GM21423 (cell line): ENCODE results near the gene TSSK6.

Experiments
- ATAC-seq: cut with Tn5 transposase; IDR thresholded peaks from one replicate; pipeline ENCODE4 v1.9.1; 2021; ENCODE audit warnings: mild to moderate bottlenecking, moderate library complexity; ENCODE audit not compliant: unreplicated experiment

Gene TSSK6

DNA sequence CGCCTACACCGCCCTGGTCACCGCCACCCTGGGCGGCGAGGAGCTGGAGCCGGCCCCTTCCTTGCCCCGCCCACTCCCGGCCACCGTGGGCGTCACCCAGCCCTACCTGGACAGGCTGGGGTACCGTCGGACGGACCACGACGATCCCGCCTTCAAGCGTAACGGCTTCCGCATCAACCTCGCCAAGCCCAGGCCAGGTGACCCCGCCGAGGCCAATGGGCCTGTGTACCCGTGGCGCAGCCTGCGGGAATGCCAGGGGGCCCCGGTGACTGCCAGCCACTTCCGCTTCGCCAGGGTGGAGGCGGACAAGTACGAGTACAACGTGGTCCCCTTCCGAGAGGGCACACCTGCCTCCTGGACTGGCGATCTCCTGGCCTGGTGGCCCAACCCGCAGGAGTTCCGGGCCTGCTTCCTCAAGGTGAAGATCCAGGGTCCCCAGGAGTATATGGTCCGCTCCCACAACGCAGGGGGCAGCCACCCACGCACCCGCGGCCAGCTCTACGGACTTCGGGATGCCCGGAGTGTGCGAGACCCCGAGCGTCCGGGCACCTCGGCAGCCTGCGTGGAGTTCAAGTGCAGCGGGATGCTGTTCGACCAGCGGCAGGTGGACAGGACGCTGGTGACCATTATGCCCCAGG is 29.7 kb upstream of the TSSK6 start:
- no peak for ATAC-seq

DNA sequence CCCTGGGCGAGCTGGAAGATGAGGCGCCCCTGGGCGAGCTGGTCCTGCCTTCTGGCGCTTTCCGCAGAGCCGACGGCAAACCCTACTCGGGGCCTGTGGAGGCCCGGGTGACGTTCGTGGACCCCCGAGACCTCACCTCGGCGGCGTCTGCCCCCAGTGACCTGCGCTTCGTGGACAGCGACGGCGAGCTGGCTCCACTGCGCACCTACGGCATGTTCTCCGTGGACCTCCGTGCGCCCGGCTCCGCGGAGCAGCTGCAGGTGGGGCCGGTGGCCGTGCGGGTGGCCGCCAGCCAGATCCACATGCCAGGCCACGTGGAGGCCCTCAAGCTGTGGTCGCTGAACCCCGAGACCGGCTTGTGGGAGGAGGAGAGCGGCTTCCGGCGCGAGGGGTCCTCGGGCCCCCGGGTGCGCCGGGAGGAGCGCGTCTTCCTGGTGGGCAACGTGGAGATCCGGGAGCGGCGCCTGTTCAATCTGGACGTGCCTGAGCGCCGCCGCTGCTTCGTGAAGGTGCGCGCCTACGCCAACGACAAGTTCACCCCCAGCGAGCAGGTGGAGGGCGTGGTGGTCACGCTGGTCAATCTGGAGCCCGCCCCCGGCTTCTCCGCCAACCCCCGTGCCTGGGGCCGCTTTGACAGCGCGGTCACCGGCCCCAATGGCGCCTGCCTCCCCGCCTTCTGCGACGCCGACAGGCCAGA is 29.1 kb upstream of the TSSK6 start:
- ATAC-seq = no peak

DNA sequence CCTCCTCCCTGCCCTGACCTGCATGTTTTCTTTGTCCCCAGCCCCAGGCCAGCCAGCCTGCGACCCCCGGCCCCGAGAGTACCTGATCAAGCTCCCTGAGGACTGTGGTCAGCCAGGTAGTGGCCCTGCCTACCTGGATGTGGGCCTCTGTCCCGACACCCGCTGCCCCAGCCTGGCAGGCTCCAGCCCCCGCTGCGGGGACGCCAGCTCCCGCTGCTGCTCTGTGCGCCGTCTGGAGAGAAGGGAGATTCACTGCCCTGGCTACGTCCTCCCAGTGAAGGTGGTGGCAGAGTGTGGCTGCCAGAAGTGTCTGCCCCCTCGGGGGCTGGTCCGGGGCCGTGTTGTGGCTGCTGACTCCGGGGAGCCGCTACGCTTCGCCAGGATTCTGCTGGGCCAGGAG is 28.3 kb upstream of the TSSK6 start:
- ATAC-seq = no peak

DNA sequence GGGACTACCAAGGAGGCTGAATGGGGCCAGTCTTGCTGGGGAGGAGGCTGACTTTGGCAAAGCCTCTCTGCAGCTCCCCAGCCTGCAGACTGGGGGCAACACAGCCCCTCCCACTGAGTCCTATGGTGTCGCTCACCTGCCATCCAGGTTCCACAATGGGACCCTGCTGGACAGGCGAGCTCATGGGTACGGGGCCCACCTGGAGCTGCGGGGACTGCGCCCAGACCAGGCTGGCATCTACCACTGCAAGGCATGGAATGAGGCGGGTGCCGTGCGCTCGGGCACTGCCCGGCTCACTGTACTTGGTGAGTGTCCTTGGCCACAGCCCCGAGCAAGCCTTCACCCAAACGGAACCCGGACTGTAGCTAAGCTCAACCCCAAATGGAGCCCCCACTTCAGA is 27.8 kb upstream of the TSSK6 start:
- ATAC-seq = no peak

DNA sequence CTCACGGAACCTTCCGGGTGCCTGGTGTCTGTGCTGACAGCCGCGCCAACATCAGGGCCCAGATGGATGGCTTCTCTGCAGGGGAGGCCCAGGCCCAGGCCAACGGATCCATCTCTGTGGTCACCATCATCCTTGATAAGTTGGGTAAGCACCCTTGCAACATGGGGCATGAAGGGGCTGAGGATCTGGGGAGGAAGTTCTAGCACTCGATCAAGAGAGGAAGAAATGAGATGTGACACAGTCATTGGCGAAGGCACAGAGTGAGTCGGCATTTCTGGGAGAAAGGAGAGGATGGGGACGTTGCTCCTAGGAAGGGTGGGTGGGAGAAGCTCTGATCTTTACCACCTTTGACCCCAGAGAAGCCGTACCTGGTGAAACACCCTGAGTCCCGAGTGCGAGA is 27.2 kb upstream of the TSSK6 start:
- ATAC-seq = no peak

DNA sequence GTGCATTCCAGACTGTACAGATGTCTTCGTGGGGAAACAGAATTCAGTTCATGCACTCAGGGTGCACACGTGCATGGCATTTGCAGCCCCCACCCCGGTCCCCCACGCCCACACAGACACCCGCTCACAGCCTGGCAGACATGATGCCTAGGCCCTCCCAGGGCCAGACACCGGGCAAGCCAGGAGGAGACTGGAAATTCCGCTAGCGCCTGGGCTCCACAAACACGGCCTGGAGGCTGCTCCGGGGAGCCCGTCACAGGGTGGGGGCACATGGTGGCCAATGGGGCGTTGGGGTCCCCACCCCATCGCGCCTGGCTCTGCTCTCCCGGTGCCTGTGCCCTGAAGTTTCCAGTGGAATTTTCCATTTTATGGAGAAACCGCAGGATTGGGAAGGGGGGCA is 26.3 kb upstream of the TSSK6 start:
- ATAC-seq = no peak

DNA sequence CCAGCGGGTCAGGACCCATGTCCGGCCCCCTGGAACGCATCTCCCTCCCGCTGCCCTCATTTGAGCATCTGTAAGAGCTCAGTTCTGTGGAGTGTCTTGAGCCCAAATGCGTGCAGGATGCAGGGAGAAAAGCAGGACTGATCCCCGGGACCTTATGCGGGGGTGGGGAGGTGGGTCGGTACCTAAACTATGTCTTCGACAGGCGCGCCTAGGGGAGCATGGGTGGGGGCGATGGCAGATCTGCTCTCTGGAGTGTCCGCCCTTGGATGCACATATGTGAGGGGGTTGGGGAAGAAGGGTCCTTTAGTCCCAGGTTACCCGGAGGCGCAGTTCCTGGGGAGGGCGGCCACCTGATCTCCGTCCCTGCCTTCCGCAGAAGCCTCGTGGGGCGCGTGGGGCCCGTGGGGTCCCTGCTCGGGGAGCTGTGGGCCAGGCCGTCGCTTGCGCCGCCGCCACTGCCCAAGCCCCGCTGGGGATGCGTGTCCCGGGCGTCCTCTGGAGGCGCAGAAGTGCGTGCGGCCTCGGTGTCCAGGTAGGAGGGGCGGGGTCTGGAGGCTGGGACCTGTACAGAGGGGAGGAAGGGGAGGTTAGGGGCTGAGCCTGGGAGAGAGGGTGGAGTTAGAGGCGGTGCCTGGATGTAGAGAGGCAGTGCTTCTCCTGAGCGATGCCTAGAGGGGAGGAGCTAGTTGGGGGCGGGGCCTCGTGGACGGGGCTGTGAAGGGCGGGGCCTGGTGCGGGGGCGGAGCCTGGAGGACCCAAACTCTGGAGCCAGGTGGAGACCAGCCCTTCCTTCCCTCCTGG is 25.6 kb upstream of the TSSK6 start:
- ATAC-seq = no peak

DNA sequence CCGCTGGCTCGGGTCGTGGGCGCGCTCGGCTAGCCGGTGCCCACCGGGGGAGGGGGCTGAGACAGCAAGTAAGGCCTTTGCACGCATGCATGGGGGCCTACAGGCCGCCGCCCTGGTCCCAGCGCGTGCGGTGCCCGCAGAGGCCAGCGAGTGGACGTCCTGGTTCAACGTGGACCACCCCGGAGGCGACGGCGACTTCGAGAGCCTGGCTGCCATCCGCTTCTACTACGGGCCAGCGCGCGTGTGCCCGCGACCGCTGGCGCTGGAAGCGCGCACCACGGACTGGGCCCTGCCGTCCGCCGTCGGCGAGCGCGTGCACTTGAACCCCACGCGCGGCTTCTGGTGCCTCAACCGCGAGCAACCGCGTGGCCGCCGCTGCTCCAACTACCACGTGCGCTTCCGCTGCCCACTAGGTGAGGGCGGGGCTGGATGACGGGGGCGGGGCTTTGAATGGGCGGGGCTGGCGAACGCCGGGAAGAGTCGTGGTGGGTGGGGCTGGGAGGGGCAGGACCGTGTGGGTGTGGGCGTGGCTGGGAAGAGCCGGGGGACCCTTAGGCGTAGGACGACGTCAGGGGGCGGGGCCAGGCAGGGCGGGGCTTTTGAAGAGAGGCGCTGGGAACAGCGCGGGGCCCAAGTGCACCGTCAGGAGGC is 24.8 kb upstream of the TSSK6 start:
- ATAC-seq = no peak

DNA sequence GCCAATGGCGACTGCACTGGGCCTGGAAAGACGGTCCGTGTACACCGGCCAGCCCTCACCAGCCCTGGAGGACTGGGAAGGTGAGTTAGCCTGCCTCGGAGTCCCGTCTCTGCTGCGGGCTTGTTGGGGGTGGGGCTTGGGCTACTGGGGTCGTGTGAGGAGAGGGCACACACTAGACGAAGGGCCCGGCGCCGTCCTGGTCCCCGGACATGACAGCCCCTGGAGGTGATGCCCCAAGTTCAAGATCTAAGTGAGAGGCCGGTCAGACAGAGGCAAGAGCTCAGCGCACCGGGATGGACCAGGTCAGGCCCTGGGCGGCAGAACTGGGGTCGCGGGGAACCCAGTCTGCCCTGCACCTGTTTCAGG is 24.3 kb upstream of the TSSK6 start:
- no peak for ATAC-seq

DNA sequence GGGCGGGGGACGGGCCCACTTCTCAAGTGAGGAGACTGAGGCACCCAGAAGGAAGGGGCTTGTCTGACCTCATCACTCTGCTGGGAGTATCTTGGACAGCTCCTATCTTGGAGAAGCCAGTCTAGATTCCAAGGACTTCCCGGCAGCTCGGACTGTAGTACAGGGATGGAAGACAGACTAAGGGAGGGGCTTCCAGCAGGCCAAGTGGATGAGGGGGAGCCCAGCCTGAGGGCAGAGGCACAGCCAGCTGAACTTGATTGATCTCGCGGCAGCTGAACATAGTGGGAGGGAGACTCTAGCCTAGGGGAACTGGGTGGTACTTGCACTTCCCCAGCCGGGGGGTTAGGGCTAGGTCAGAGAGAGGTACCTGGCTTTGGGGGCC is 23.4 kb upstream of the TSSK6 start:
- ATAC-seq = no peak

DNA sequence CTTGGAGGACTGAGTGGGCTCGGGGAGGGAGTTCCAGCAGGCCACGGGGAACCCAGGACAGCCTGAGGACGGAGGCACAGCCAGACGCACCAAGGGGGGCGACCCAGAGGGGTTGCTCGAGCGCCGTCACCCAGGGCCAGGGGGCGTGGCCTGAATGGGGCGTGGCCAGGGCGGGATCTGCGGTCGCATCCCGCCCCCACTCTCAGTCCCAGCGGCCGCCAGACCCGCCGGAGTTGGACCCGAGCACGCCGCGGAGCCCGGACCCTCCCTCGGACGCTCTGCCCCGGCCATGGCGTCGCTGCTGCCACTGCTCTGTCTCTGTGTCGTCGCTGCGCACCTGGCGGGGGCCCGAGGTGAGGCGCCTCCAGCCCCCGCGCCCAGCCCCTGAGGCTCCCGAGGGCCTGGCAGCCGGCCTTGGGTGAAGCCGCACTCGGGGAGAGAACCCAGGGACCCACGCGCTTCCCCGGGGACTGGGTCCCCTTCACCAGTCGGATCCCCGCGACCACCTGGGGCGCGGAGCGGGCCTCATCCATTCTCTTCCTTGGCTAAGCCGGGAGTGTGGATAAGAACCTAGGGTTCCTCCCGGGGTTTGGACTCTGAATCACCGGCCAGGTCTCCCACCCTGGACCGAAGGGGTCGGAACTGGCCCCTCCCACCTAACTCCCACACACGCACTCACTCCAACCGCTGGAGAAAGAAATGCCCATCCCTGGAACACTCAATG is 22.9 kb upstream of the TSSK6 start, which contains the start of gene CILP2:
Gene CILP2 (plus strand): TSS at position 205 of the 724 bp plus-strand sequence. CDS start 85 bp downstream, at position 290.
- ATAC-seq = no peak

DNA sequence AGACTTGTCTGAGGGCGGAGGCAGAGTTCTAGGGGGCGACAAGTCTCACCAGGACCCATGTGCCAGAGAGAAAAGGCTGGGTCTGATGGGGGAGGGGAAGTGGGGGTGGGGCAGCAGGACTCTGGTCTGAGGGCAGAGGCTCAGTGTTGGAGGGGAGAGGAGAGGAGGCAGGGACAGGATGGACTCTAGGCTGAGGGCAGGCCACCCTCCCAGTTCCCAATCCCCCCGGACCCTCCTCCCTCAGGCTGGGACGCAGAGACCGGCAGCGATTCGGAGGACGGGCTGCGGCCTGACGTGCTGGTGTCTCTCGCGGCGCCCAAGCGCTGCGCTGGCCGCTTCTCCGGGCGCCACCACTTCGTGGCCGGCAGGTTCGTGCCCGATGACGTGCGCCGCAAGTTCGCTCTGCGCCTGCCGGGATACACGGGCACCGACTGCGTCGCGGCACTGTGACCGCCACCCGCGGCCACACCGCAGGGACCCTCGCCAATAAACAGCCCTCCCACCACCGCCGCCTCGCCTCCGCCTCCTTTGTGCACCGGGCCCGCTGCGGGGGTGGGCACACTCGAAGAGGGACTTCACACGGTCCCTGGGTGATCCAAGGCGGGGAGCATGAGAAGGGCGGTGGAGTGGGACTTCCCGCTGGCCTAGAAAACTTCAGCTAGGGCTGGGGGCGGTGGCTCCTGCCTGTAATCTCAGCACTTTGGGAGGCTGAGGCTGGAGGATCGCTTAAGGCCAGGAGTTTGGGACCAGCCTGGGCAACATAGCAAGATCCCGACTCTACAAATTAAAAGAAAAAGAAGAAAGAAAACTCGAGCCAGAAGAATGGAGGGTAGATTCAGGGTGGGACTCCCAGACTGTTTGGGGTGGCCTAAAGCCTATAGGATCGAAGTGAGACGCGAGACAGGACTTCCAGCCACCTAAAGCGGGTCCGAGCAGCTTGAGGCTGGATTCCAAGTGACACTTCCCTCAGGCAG is 22.0 kb upstream of the TSSK6 start:
- ATAC-seq = no peak

DNA sequence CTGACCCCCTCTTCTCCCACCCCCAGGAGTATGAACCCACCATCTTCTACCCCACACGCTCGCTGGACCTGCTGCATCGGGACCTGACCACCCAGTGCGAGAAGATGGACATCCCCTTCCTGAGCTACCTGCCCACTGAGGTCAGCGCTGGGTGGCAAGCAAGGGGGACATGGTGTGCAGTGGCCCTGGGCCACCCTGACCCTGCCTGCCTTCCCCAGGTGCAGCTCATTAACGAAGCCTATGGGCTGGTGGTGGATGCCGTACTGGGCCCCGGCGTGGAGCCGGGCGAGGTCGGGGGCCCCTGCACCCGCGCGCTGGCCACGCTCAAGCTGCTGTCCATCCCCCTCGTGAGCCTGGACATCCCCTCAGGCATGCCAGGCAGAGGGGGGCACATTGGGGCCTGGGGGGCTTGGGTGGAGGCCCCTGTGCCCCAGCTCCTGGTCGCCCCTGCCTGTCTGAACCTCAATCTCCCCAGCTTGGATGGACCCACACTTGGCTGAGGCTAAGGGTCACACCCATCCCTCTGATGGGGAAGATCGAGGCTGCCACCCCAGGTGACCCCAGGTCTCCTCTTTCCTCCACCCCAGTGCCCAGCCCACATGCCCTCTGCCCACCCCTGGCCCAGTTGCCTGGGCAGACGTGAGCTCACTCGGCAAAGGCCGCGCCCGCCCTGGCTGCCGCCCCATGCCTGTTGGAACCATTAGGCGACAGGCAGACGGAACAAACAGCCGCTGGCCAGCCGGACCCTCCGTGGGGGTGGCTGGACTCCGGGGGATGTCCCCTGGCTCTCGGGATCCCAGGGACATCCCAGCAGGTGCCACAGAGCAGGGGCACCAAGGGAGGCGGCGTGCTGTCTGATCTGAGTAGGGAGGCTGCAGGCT is 20.2 kb upstream of the TSSK6 start:
- ATAC-seq = no peak

DNA sequence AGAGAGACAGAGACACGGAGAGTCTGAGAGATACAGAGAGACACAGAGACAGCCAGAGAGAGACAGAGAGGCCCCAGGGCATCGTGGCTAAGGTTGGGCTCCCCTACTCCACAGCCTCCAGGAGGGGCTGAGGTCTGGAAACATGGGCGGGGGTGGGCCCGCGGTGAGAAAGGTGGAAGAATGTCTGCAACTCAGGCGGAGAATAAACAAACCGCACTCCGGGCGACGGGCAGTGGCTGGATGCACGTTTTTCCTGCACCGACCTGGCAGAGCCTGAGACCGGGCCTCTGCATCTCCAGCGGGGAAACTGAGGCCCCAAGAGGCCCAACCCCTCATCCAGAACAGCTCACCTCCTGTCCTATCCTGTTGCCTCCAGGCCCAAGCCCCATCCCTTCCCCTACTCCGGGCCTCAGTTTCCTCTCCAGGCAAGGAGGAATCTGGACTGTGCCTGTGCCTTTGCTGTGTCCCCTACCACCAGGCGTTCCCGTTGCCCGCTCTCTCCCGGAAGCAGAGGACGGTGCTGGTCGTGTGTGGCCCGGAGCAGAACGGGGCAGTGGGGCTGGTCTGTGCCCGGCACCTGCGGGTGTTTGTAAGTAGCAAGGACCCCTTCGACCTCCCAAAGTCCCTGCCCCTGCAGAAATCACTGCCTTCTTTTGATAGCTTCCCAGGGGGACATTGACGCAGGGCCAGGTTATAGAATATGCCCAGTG is 19.4 kb upstream of the TSSK6 start:
- ATAC-seq = no peak

DNA sequence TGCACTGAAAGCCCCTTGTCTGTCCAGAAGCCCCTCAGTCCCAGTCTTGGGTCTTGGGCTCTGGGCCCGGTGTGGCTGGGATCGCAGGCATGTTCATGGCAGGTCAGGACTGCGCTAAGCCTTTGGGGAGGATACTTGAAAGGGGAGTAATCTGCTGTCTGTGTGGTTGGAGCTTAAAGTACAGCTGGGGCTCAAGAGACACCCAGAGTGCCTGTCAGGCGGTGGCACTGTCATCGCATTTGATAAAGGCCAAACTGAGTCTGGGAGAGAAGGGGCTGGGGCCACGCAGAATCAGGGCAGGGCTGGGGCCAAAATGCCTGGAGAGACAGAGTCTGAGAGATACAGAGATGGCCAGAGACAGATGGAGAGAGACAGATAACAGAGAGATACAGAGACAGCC is 18.5 kb upstream of the TSSK6 start:
- no peak for ATAC-seq

DNA sequence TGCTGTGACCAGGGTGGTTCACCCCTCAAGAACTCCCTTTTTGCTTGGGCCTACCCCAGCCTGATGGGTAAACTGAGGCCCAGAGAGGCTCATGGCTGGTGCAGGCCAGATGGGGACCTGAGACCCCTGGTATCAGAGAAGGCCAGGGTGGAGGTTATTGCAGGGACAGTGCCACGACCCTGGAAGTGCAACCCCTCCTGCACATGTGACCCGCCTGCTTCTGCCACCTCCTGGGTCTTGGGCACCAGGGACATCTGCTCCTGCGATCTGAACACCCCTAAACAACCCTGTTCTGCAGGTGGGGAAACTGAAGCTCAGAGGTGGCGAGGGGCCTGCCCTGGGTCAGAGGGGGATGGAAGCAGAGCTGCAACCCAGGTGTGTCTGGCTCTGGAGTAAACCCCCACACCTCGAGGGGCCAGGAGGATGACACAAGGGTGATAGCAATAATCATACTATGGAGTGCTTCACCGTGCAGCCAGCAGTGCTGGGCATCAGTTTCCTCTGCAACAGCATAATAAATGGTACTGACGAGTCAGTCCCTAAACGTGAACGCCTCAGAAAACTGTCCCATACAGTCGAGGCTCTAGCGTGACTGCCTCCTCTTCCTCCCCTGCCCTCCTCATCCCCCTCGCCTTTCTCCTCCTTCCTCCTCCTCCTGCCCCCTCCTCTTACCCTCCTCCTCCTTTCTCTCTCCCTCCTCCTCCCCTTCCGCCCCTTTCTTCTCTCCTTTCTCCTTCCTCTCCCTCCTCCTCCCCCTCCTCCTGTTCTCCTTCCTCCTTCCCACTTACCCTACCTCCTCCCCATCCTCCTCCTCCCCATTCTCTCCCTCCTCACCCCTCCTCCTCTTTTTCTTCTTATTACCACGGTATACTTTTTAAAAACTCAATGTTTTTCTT is 17.7 kb upstream of the TSSK6 start:
- ATAC-seq = no peak
